Retina (tissue), 1 donor: ENCODE results near the gene CREBBP.

Experiments used
- DNase-seq: peaks from one replicate; pipeline ENCODE4 v3.0.0-alpha.2; 2016

CREBBP gene

DNA sequence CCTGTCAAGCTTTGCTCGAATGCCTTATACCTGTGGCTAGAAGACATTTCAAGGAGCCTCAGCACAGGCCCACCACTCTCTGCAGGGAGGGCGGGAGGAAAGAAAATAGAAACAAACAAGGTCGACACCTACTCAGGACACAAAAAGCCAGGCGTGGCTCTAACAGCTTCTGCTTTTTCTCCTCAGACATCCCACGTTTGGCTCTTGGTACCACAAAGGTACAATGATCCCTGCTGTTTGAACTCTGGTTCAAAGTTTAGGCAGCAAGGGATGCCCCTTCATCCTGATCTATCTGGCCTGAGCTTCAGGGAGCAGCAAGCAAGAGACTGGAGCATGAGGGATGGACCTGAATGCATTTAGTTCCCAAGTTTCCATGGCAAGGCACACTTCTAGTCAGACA lies 57.1 kb downstream of the CREBBP start:
- DNase-seq = no peak

DNA sequence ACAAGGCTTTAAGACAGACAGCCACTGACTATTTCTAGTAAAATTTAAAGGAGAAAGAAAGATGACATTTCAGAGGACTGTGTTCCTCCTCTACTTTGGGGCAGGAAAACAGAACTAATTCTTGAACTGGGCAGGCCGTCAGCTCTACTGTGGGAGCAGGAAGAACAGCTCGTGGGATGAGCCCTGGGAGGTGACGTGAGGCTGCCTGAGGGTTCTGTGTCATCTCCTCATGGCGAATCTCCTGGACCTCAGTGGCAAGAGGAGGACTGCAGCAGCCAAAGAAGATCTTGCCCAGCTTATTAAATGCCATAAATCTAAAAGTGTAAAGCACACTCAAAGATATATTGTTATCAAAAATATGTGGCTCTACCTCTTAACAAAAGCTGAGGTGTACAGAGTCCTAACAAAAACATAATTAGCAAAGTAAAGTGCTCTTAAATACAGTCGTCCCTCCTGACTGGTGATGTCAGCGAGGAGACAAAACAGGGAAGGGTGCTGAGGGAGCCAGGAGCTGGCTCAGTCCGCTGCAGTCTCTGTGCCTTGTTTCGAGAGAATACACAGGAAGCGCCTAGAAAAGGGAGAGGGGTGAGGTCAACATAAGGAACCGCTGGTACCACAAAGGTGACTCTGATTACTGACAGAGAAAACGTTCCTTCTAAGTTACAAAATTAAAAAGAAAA lies 58.0 kb downstream of the CREBBP start:
- no peak for DNase-seq

DNA sequence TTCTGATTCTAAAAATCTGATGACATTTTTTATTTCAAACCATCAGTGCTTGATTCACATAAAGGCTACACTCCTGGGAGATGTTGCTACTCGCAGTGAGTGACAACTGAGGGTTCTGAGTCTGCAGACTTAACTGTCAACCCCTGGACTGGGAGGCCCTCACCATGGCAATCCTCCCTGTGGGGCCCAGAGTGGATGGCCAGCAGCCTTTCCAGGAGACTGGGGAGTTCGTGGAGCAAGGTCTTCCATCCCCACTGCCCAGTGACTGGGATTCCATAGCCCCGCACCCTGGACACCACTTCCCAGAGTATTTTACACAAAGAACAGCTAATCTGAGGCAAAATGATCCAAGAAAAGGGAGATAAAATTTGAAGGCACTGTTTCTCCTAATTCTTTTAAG lies 59.3 kb downstream of the CREBBP start:
- no peak for DNase-seq

GRCh38 chr16:3819746-3820724 lies 60.5 kb downstream of the CREBBP start:
- DNase-seq = no peak

GRCh38 chr16:3819175-3819527 lies 61.4 kb downstream of the CREBBP start:
- no peak for DNase-seq

DNA sequence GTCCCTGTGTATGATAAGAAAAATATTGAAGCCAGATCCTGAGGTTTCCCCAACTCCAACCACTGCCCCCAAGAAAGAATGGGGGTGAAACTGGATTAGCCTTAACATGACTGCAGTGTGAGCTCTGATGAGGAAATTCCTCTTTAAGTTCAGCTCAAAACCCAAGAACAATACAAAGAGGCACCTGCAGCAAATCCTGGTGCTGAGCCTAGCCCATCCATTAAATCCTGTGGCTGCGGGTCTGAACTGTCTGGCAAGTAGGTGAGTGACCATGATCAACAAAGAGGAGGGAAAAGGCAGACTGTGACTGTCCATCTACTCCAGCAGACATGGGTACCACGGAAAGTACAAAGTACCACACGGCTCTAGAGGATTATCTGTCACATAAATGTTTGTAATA lies 64.2 kb downstream of the CREBBP start:
- DNase-seq = no peak

DNA sequence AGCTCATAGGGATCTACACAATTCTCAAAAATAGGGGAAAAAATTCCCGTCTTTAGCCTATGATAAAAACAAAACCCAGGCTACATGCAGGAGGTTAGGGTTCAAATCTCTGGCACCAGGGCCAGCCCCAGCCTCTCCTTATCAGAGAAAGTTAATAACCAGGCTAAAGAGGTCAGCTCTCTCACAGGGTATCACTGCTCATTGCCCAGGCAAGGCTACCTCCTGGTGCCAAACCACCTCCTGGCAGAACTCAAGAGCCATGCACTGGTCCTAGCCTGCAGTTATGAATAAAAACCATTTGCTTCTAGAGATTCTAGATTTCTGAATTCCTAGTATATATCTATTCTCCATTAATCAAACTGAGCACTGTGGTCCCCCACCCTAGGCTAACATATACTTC lies 65.8 kb downstream of the CREBBP start:
- DNase-seq = no peak

DNA sequence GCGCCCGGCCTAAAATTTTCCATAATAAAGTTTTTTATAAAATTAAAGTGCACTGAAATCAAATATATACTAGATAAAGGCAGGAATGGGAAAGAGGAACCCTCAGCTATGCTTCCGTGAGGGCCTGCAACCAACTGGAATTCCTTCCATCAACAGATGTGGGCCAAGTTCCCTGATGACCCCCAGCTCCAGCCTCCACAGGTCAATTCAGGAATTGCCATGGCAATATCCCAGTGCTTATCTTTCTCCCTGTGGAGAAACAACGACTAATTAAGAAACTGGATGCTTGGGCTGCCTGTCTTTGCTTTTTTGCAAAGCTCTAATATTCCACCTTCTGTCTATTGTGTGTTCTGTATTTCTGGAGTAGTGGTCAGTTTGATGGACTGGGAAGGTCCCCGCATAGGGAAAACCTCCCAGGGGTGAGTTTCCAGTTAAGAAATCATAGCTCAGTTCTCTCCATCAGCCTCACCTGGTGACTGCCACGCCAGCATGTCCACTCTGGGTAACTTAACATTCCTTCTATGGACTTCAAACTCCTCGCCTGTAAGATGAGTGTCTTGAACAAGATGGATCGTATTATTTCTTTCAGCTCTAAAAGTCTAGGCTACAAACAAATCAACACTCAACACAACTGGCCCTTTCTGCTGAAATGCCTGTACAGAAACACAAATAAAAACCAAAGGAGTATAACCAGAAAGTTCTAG lies 67.9 kb downstream of the CREBBP start:
- DNase-seq = no peak

GRCh38 chr16:3810818-3811217 lies 69.7 kb downstream of the CREBBP start:
- no peak for DNase-seq

DNA sequence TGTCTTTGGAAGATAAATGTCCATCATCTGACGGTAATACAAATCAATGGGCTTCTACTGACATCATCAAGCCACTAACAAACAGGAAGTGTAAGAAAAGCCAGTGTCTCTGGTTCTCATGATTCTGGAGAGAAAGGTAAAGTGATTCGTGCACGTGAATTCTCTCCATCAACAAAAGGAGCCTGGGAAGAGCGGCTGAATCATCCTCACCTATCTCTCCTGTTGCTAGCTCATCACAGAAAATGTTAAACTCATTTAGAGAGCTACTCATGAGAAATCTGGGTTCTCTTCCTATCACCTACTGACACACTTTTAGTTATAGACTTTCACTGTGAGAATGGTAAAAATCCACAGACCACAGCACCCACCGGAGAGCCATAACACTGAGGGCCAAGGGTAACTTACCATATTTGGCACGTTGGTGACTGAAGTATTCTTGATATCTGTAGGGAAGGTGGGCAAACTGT lies 70.3 kb downstream of the CREBBP start:
- no peak for DNase-seq

GRCh38 chr16:3808308-3809063 lies 72.0 kb downstream of the CREBBP start:
- DNase-seq = no peak

- DNase-seq = no peak
Observed at GRCh38 chr16:3807425-3808123, 72.9 kb downstream of the CREBBP start.

- DNase-seq = no peak
Observed at GRCh38 chr16:3804426-3805016, 76.0 kb downstream of the CREBBP start.

- DNase-seq = no peak
Observed at GRCh38 chr16:3800477-3801270, 79.8 kb downstream of the CREBBP start.

DNA sequence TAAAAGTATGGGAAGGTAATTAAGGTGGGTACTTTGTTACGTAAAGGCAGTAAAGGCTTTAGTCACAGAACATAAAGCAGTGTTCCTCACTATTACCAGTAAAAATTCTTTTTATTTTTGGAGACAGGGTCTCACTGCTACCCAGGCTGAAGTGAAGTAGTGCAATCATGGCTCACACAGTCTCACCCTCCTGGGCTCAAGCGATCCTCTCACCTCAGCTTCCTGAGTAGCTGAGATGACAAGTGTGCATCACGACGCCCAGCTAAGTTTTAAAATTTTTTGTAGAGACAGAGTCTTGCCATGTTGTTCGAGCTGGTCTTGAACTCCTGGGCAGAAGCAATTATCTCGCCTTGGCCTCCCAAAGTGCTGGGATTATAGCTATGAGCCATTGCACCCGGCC lies 80.5 kb downstream of the CREBBP start:
- DNase-seq = no peak

DNA sequence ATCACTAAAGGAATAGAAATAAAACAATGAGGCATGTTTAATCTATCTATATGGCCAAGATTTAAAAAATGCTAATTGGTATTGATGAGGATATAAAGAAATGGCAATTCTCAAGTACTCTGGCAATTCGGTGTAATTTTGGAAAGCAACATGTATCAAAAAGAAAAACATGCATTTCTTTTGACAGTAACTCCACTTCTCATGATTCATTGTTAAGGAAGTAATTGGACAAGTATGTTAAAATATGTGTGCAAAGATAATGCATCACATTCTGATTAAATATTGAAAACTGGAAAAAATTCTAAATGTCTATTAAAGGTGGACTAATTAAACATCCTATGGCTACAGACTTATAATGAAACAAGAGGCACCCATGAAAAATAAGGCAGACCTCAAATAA lies 81.2 kb downstream of the CREBBP start:
- no peak for DNase-seq

GRCh38 chr16:3798838-3799237 lies 81.7 kb downstream of the CREBBP start:
- no peak for DNase-seq

DNA sequence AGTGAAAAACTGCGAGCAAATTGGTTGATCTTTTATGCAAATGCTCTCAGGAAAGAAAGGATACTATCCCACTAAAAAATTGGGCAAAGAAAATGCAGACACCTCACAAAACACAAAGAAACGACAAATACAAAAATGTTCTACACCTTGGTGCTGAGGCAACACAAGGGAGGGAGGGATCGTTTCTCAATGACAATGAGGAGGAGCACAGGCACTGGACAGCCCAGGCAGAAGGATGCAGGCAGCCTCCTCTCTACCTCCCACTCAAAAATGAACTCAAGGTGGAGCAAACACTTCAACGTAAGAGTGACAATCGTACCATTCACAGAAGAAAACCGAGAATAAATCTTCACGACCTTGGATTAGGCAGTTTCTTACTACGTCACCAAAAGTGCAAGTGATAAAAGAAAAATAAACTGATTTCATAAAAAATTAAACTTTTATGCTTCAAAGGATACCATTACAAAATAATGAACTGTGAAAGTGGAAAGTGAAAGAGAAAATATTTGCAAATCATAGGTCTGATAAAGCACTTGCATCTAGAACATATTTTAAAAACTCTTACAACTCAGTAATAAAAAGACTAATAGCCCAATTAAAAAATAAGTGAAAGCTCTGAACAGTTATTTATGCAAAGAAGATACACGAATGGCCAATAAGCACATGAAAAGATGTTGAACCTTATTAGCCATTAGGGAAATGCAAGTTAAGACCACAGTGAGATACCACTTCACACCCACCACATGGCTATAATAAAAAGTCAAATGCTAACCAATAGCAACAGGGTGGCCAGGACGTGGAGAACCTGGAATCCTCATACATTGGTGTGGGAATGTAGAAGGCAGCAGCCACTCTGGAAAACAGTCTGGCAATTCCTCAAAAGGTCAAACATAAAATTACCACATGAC lies 82.4 kb downstream of the CREBBP start:
- DNase-seq = no peak

GRCh38 chr16:3797473-3797872 lies 83.0 kb downstream of the CREBBP start:
- no peak for DNase-seq

DNA sequence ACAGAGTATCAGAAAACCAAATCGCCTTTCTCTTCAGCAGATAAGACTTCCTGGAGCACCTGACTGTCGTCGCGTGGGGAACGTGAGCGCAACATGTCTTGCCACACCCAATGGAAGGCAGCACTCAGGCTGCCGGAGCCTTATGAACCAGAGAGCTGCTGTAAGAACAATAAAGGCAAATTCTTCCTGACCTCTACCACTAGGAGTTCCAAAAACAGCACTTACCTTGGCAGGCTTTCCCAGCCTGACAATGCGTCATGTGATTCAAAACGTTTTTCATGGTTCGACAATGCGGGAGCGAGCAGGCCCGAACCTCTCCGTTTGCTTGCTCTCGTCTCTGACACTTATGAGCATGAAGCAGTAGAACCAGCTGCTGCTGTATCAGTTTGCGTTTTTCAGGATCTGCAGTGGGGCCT lies 87.3 kb downstream of the CREBBP start:
- DNase-seq = no peak
